CD14-positive monocyte (primary cell): ENCODE data around the gene DPH7. TPM values are rescaled to one million over a fixed set of nuclear protein-coding genes. Genes with fewer than 3 reads are reported as not detected.

Source experiments
- DNase-seq, 3 donors: peaks; one replicate each; pipeline ENCODE4 v3.0.0-alpha.2; 2011 to 2022
- H2AFZ ChIP-seq: 2 replicates; pipeline ENCODE4 v1.6.0; 2012; ENCODE audit warnings: mild to moderate bottlenecking, low read depth, low read length, inconsistent platforms; ENCODE audit not compliant: insufficient read depth, poor library complexity, severe bottlenecking
- H3K27ac ChIP-seq, 2 donors: 1 replicate in 1 of 2; 2 replicates in 1 of 2; pipeline ENCODE4 v1.5.1; 2012 to 2013; ENCODE audit warnings: low read length in 2 of 2, control low read depth in 1 of 2, inconsistent platforms in 1 of 2, low read depth in 1 of 2, mild to moderate bottlenecking in 1 of 2
- H3K27me3 ChIP-seq, 2 donors: one replicate each; pipeline versions ENCODE4 v1.6.0 to v1.6.1; 2011 to 2013; ENCODE audit warnings: low read length in 2 of 2; ENCODE audit not compliant: control insufficient read depth in 2 of 2, insufficient read depth in 2 of 2
- H3K36me3 ChIP-seq, 2 donors: replicated peaks in 1 of 2; 1 replicate in 1 of 2; 2 replicates in 1 of 2; pipeline versions ENCODE4 v1.5.1 to v1.6.1; 2012 to 2013; ENCODE audit warnings: low read length in 2 of 2, control low read depth in 1 of 2, inconsistent platforms in 1 of 2, mild to moderate bottlenecking in 1 of 2; ENCODE audit not compliant: insufficient read depth in 2 of 2, control insufficient read depth in 1 of 2
- H3K4me1 ChIP-seq, 2 donors: 1 replicate in 1 of 2; 2 replicates in 1 of 2; pipeline versions ENCODE4 v1.5.1 to v1.6.1; 2012 to 2013; ENCODE audit warnings: low read length in 2 of 2, control low read depth in 1 of 2, inconsistent platforms in 1 of 2, mild to moderate bottlenecking in 1 of 2, moderate library complexity in 1 of 2; ENCODE audit not compliant: insufficient read depth in 2 of 2, control insufficient read depth in 1 of 2
- H3K4me2 ChIP-seq: replicated peaks from 2 replicates; pipeline ENCODE3; 2012; ENCODE audit warnings: low read length, moderate library complexity, mild to moderate bottlenecking; ENCODE audit not compliant: poor library complexity, severe bottlenecking; ENCODE audit errors: extremely low read depth
- H3K4me3 ChIP-seq, 3 experiments: fragments of 200-600 bp in 1 of 3; sonication (generic) in 1 of 3; replicated peaks in 1 of 3; 1 replicate in 2 of 3; 2 replicates in 1 of 3; pipeline ENCODE4 v1.5.1; 2011 to 2013; ENCODE audit warnings: low read length in 3 of 3, mild to moderate bottlenecking in 3 of 3, control low read depth in 2 of 3, low read depth in 2 of 3, inconsistent platforms in 1 of 3, moderate library complexity in 1 of 3
- H3K79me2 ChIP-seq: 2 replicates; pipeline ENCODE4 v1.6.0; 2012; ENCODE audit warnings: mild to moderate bottlenecking, control low read depth, inconsistent platforms, low read length, moderate library complexity; ENCODE audit not compliant: insufficient read depth
- H3K9ac ChIP-seq: 2 replicates; pipeline ENCODE4 v1.6.0; 2017; ENCODE audit warnings: low read length, mild to moderate bottlenecking; ENCODE audit not compliant: insufficient read depth, poor library complexity, severe bottlenecking
- H3K9me3 ChIP-seq, 2 donors: replicated peaks in 1 of 2; 1 replicate in 1 of 2; 2 replicates in 1 of 2; pipeline versions ENCODE4 v1.5.1 to v1.6.1; 2012 to 2013; ENCODE audit warnings: low read length in 2 of 2, control low read depth in 1 of 2; ENCODE audit not compliant: control insufficient read depth in 1 of 2, insufficient read depth in 1 of 2
- H4K20me1 ChIP-seq: 2 replicates; pipeline ENCODE4 v1.6.0; 2012; ENCODE audit warnings: mild to moderate bottlenecking, low read length, control low read depth, moderate library complexity; ENCODE audit not compliant: insufficient read depth
- H3K27ac Mint-ChIP-seq, 7 donors: one replicate each; pipeline ENCODE4 v1.8.0; 2020; ENCODE audit warnings: mild to moderate bottlenecking in 7 of 7, mixed read lengths in 7 of 7, moderate library complexity in 6 of 7, inconsistent platforms in 2 of 7
- H3K27me3 Mint-ChIP-seq, 3 donors: one replicate each; pipeline ENCODE4 v1.8.0; 2021 to 2022; ENCODE audit warnings: low read depth in 3 of 3, mild to moderate bottlenecking in 3 of 3, mixed read lengths in 3 of 3, moderate library complexity in 3 of 3, inconsistent platforms in 1 of 3
- H3K36me3 Mint-ChIP-seq, 2 donors: one replicate each; pipeline ENCODE4 v1.8.0; 2020; ENCODE audit warnings: mixed read lengths in 2 of 2, inconsistent platforms in 1 of 2, mild to moderate bottlenecking in 1 of 2
- H3K4me1 Mint-ChIP-seq: one replicate; pipeline ENCODE4 v1.8.0; 2020; ENCODE audit warnings: mild to moderate bottlenecking, mixed read lengths
- H3K4me3 Mint-ChIP-seq, 2 donors: one replicate each; pipeline ENCODE4 v1.8.0; 2020; ENCODE audit warnings: mild to moderate bottlenecking in 2 of 2, mixed read lengths in 2 of 2, moderate library complexity in 1 of 2
- H3K9me3 Mint-ChIP-seq, 7 donors: one replicate each; pipeline ENCODE4 v1.8.0; 2020 to 2022; ENCODE audit warnings: mixed read lengths in 7 of 7, mild to moderate bottlenecking in 6 of 7, moderate library complexity in 6 of 7, inconsistent platforms in 2 of 7
- CTCF ChIP-seq: fragments of 200-600 bp; IDR thresholded peaks from one replicate; pipeline ENCODE4 v1.8.0; 2022; ENCODE audit warnings: antibody characterized with exemption, mild to moderate bottlenecking
- WGBS: methylation state at CpG from one replicate; pipeline ENCODE4 v1.1.5; 2013; ENCODE audit warnings: missing lambda C conversion rate; ENCODE audit not compliant: insufficient coverage; 5-methylcytosine and 5-hydroxymethylcytosine counted together
- intact Hi-C, 2 donors: fragments of 100-400 bp; cut with micrococcal nuclease; formaldehyde crosslinking; loops; one replicate each; pipeline versions ENCODE4 v1.15.0 to v1.15.1; 2023
- polyA plus RNA-seq, 3 donors: library from polyadenylated mRNA; depleted of rRNA in 1 of 3; unstranded in 2 of 3; stranded (reverse) in 1 of 3; fragments of 300-500 nt in 2 of 3; fragments of >200 nt in 1 of 3; fragmentation: Illumina TruSeq in 2 of 3; gene quantifications; 1 replicate in 2 of 3; 2 replicates in 1 of 3; pipeline ENCODE4 v1.2.3, GENCODE V29; 2012 to 2021

The DPH7 gene
- polyA plus RNA-seq, 3 donors = 13.1 to 45.6 (median 14.2) TPM

GRCh38 chr9:137522746-137523455 is 55.8 kb downstream of the DPH7 start:
- no peak for DNase-seq
- H3K79me2 ChIP-seq = no peaks in the 10 kb centered on the region
- TF ChIP-seq CTCF = no peak
- intact Hi-C loops = loop anchor here in 1 of 2 donors (10.0 kb wide), 2 partner anchors 98 to 228 kb away; partner anchors contain the start of genes EXD3 and NOXA1
- peak overlapping the region in 2 of 7 donors; percentile 17 to 54 for H3K27ac Mint-ChIP-seq
- H3K27me3 Mint-ChIP-seq = peaks cover 0 to 4% (median 2%) of the 10 kb centered on the region in 3 donors
- no peak overlapping the region for H3K27ac ChIP-seq
- H3K4me3 ChIP-seq = no peak overlapping the region
- no peak overlapping the region for H3K9ac ChIP-seq
- no peaks in the 10 kb centered on the region for H3K9me3 ChIP-seq
- no peak overlapping the region for H3K4me3 Mint-ChIP-seq
- H2AFZ ChIP-seq = no peak overlapping the region
- no peaks in the 10 kb centered on the region for H3K4me1 ChIP-seq
- no peaks in the 10 kb centered on the region for H4K20me1 ChIP-seq
- H3K36me3 Mint-ChIP-seq = no peaks in the 10 kb centered on the region
- H3K36me3 ChIP-seq = no peaks in the 10 kb centered on the region
- no peak overlapping the region for H3K4me2 ChIP-seq
- H3K4me1 Mint-ChIP-seq = peaks cover 5% of the 10 kb centered on the region
- WGBS = 95% methylated on average over 29 of the region's 36 CpGs
- no peaks in the 10 kb centered on the region for H3K27me3 ChIP-seq
- H3K9me3 Mint-ChIP-seq = no peaks in the 10 kb centered on the region

GRCh38 chr9:137521405-137521985 is 57.2 kb downstream of the DPH7 start:
- Histone ChIP-seq H3K27me3 (no peaks in the 10 kb centered on the region), H3K79me2 (no peaks in the 10 kb centered on the region), H3K4me2 (no peak overlapping the region), H2AFZ (no peak overlapping the region), H3K27ac (no peak overlapping the region), H3K9ac (no peak overlapping the region), H3K4me3 (no peak overlapping the region), H4K20me1 (no peaks in the 10 kb centered on the region), H3K9me3 (no peaks in the 10 kb centered on the region), H3K4me1 (no peaks in the 10 kb centered on the region), H3K36me3 (no peaks in the 10 kb centered on the region)
- TF ChIP-seq CTCF = no peak
- Mint-ChIP-seq H3K4me3 (no peak overlapping the region), H3K27ac (no peak overlapping the region), H3K27me3 (peaks cover 0 to 2% (median 2%) of the 10 kb centered on the region in 3 donors), H3K9me3 (no peaks in the 10 kb centered on the region), H3K4me1 (peaks cover 2% of the 10 kb centered on the region), H3K36me3 (no peaks in the 10 kb centered on the region)
- 96% methylated on average over 12 of the region's 18 CpGs for WGBS
- intact Hi-C loops = loop anchor here in 1 of 2 donors (10.0 kb wide), 2 partner anchors 97 to 227 kb away; partner anchors contain the start of genes EXD3 and NOXA1
- no peak for DNase-seq
